GM19438 (cell line): ENCODE data around the gene FILIP1L.
"Not testable (repeated sequence)": the region's sequence is repeated elsewhere in the genome, so short reads cannot be mapped to it uniquely, and the experiment has no call there.

Source experiments
- ATAC-seq: cut with Tn5 transposase; IDR thresholded peaks from one replicate; pipeline ENCODE4 v1.9.1; 2021; ENCODE audit warnings: low read depth; ENCODE audit not compliant: unreplicated experiment

The FILIP1L gene

DNA sequence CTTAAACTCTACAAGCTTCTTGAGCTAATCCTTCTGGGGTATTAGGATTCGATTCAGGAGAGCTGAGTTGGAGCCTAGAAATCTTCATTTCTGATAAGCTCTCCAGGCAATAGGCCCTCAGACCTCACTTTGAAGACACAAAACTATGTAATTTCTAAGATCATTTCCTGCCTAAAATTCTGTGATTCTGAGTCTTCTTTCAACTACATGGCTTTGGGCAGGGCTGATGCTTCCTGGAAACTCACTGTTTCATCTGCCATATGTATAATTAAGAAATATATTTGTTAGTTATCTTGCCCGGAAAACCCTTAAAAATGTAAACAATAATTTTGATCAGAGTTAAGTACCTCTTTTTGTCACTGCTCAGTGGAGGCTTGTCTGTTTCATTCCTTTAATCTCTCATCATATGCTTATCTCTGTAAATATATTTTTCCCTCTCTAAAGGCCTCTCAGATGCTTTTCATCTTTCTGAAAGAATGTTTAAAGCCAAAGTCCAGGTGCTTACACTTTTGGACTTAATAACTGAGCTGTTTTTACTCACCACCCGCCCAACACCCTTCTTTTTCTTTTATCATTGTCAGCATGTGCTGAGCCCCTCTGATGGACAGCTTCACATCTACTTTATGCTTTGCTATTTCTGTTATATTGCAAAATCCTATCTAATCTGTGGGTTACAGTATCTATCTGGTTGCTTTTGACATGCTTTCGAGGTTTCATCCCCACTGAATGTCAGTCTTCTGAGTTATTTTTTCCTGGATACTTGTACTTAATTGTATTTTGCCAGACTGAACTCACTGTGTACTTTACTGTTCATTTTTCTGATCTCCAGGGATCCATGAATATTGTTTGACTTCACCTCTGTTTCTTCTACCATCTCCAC lies 38.2 kb downstream of the FILIP1L start:
- ATAC-seq, result no peak

DNA sequence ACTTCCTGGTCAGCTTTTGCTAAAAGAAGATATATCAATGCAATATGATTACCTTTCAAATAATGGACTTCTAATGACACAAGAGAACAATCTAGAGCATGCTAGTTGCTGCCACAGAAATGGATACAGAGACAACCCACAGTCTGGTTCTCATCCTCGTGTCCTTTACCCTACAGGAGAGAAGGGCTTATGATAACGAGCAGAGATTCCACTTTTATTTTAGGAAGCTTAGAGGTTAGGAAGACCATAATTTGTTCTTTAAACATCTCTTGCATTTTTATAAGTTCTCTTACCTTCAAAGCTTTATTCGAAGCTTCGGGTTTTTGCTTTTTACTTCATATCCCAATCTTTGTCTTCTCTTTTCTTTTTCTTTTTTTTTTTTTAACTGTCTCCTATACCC lies 39.1 kb downstream of the FILIP1L start:
- no peak for ATAC-seq

DNA sequence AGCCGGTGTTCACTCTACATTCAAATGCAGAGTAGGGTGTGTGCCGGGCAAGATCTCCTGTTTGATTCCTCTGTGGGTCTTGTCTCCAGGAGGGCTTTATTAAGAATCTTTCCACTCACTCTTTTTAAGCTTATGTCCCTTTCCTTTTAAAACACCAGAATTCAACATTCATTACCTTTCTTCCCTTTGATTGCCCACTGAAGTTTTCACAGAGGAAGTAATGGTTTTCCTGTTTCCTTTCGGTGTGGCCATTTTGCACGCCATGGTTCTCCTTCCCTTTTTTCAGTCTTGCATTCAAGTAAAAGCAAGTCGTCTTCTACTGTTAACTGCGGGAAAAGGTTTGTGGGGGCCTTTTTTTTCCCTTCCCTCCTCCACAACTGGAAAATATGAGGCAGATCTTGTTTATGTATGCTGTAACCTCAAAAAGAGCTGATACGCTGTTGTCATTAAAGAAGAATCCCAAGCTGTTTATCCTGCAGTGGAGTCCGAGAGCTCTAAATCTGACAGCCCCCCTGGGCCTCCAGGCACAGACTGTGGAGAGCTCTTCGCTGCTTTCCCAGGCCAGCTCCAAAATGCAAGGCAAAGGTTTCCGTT lies 40.5 kb downstream of the FILIP1L start:
- ATAC-seq, result no peak

DNA sequence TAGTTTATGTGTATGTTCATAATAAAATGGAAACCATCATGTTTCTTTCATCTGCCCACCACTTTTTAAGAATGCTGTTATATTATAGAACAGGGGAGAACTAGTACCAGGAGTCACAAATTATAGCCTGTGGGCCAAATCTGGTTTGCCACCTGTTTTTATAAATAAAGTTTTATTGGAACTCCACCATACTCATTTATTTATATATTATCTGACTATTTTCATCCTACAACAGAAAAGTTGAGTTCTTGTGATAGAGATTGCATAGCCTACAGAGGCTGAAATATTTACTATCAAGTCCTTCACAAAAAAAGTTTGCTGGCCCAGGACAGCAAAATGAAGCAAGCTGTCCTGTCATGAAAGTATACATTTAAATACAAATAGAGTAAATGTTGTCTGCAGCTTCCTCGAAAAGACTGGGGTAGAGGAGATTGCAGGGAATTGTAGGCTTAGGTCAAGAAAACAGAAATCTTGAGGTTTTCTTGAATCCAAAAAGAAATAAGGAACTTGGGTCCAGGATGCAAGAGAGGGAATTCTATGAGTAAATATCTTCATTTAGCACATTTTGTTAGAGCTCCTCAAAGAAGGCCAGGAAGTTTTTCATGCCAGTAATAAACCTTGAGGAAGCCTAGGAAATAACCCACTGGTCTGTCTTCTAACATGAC lies 41.1 kb downstream of the FILIP1L start:
- ATAC-seq, result no peak

DNA sequence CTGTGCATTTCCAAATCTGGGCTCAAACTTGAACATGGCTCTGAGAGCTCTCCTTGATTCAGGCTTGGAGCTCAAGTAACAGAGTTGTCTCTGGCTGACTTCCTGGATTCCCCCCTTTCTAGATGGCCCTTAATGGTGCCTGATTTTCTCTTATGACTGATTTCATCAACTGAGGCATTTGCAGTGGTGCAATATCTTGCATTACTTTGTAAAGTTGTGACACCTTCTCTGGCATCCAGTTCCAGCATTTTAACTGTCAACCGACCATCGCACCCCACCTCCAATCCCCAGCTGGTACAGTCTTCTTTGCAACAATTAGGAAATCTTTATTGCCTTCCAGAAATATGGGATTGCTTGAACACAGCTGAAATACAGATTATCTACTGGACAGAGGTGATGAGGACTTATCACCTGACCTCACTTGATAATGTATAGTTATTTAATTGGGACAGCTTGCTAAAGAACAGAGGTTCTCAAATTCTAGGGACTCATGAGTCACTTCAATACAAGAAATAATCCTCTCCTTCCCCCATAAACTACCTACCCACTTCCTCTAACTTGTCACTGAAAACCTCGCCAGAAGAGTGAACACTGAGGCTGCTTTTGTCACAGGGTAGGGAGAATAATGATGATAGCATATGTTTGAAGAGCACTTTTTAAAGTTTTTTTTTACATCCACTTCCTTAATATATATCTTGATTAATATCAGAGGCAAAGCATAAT lies 41.8 kb downstream of the FILIP1L start:
- no peak for ATAC-seq

DNA sequence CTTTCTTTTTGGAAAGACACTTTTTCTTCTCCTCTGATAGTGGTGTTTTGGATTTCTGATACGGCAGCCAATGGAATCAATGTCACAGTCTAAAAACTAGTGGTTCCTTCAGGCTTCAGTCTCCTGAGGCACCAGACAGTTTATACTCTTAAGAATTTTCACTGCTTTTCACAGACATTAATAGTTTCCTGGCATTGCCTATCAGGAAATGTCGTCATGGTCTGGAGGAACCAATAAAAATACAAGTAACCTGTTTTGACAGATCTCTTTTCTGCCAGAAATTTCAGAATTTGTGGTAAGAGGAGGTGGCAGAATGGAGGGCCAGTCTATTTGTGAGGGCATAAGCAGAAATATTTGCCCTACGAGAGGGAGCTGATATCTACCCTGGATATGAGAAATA lies 44.8 kb downstream of the FILIP1L start:
- ATAC-seq, result no peak

DNA sequence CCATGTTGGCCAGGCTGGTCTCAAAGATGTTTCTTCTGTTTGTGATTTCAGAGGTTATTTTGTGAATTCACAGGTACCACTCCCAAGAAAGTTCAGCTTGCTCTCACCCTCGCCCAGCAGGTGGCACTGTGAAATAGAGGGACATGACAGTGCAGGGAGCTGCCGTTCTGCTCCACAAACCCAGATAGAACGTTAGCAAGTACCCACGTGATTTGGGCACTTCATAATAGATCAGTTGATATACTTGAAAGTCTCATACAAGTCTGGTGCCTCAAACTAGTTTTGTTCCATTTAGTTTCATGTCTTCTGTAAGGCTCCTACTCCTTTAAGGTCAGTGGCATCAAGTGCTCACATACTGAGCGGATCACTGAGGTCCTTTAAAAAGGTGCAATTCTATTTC lies 45.5 kb downstream of the FILIP1L start:
- no peak for ATAC-seq

DNA sequence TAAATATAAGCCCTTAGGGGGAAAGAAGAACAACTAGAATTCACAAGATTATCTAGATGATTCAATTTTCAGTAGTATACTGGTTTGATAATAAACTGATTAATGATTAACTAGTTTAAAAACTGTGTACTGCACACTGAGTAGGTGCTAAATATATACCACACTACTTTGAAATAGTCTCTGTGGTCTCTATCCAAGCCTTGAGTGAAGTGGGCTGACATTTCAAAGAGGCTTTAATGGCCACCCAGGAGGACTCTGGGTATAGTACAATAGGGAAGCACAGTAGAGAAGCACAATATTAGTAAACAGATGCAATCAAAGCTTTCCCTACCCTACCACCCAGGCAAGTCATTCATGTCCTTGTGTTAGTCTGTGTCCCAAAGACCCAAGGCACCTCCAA lies 46.7 kb downstream of the FILIP1L start:
- ATAC-seq, result no peak

DNA sequence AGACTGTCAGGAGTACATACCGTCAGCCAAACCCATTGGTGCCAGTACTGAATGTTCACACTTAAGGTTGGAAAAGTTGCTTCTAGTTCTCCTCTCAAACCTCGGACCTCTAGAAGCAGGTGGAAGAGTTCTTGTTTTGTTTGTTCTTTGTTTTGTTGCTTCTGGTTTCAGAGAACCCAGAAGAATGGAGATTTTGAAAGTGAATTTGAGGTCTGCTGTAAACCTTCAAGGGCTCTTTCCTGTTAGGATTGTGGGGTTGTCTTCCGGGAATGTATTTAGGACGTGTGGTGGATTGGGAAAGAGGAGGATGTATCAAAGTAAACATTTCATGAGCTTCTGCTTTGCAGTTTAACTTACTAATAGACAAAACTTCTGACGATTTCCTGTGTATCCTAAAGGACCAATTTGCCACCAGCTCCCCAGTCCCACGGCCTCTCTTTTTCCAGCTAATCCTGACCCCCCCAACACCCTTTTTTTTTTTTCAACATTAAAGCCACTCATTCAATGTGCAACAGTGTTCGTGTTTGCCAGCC lies 50.3 kb downstream of the FILIP1L start:
- no peak for ATAC-seq

DNA sequence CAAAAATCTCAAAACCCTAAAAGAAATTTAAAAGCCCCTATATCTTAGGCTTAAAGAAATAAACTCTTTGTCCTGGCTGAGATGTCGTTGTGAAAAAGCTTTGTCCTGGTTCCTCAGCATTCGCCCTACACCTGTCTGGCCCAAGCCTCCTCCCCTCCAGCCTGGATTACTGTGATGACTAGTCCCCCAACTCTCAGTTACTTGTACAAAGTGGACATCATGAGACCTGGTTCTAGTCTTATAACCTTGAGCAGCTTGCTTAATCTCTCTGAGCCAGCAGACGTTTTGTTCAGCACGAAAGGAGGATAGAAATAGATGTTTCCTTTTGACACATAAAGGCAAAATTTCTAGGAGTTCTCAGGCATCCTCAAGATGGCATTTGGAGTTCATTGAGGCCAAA lies 51.6 kb downstream of the FILIP1L start:
- ATAC-seq, result no peak

DNA sequence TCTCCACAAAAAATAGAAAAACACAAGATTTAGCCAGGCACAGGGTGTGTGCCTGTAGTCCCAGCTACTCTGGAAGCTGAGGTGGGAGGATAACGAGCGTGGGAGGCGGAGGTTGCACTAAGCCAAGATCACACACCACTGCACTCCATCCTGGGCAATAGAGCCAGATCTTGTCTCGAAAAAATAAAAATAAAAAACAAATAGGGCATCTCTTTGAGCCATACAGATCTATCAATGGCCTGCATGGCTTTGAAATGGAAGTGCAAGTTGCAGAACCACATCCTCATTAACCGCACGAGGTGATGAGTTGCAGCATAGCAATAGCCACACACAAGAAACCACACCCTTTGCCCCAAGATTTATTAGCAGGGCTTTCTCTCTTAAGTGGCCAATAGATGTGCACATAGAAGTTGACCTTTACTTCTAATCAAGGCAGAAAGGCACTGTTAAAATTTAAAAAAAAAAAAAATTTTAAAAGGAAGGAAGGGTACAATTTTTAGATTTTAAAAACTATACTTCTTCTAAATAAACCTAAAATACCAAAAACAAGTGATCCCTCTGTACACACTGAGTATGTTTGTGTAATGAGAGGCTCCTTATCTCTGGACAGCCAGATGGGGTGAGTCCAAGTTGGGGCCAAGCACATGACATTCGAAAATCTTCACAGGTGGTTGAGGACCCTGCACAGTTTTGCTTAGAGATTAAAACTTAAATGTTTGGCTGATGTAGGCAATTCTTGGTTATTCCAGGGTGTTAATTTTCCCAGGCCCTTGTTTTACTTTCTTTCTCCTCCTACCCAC lies 53.4 kb downstream of the FILIP1L start:
- ATAC-seq, result no peak

DNA sequence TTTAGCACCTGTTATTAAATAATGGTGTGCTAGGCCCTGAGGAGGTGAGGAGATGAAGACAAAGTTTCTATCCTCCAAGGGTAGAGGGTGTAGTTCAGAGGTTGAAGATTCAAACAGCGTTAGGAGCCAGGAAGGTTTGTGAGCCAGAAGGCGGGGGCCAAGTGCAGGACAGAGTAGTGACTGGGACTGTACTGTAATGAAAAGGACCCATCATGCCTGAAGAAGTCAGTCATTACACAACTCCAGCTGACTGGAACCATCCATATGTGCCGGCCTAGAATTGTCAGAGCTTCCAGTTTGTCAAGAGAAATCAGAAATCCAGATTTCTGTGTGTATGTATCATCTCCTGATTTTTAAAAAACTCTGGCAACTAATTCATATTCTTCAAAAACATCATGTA lies 54.8 kb downstream of the FILIP1L start:
- ATAC-seq, result no peak

DNA sequence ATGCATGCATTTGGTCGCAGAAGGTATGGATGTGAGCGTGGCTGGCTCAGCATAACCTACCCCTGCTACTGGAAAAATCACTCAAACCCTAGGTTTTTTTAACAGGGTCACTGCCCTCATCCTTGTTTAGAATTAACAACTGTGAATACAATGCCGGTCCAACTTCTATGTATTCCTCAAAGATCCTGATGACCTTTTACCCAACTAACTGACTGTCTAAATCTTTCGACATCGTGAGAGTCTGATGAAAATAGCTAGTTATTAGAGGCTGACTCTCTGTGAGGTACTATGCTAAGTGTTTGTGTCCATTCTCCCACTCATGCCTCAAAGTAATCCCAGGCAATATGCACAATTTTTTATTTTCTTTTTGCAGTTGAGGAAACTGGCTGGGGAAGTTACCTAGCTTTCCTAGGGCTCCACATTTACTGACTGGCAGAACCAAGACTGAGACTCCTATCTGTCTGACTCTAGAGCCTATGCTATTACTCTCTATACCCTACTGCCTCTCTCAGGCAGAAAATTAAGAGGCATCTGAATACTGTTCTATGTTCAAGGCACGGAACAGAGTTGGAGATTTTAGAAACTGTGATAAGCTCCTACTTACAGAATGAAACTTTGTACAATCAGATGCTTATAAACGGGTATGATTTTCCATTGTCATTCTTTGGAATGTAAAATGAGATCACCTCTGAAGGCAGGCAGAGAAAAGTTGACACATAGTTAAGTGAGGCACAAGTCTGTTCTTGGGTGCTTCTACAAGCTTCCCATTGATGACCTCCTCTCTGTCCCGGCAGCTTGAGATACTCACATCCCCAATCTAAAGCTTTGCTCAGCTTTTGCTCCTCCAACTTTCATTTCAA lies 56.4 kb downstream of the FILIP1L start:
- no peak for ATAC-seq

DNA sequence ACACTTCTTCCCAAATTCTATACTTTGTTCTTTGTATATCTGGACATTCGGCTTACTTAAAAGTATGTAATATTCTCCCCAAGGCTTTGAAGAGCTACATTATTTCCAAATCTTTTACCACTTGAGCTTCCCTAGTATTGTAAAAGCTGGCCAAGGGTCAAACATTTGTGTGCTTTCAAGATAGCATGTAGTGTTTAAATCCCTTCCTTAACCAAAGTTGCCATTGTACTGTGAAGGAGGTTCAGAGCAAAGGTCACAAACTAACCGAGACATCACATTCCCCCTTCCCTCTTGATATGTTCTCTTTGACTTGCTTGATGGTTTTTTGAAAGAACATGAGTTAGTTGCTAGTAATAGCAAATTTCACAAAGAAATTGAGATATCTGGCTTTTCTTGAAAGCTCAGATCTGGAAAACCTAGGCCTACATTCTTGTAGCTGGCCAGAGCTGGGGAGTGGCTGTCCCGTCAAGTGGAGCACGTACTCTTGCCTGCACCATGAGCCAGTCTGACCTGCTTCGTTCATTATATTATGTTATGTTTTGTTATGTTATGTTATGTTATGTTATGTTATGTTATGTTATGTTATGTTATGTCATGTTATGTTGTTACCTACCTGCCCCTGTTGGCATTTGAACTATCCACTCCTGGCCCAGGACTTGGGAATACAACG lies 60.2 kb downstream of the FILIP1L start:
- no peak for ATAC-seq

DNA sequence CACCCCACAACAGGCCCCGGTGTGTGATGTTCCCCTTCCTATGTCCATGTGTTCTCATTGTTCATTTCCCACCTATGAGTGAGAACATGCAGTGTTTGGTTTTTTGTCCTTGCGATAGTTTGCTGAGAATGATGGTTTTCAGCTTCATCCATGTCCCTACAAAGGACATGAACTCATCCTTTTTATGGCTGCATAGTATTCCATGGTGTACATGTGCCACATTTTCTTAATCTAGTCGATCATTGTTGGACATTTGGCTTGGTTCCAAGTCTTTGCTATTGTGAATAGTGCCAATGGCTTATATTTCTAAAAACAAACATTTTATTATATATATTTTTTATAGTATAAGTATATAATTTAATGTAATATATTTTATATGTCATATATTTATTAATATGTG lies 62.8 kb downstream of the FILIP1L start:
- not testable (repeated sequence) for ATAC-seq

DNA sequence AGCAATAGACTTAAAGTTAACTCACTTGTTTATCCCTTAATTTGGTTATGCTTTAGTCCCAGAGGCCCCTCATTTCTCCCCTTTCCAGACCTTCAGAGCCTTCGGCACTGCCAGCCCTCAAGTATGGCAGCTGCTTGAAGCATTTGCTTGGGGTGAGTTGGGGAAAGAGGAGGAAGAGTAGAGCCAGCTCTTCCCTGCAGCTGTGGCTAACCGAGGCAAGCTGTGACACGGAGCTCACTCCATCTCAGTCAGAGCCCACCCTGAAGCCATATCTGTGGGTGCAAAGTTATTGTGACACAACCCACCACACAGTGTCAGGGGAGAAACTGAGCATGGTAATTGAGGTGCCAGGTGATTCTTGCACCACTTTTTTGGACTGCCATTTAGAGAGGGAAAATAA lies 66.1 kb downstream of the FILIP1L start:
- ATAC-seq, result no peak

DNA sequence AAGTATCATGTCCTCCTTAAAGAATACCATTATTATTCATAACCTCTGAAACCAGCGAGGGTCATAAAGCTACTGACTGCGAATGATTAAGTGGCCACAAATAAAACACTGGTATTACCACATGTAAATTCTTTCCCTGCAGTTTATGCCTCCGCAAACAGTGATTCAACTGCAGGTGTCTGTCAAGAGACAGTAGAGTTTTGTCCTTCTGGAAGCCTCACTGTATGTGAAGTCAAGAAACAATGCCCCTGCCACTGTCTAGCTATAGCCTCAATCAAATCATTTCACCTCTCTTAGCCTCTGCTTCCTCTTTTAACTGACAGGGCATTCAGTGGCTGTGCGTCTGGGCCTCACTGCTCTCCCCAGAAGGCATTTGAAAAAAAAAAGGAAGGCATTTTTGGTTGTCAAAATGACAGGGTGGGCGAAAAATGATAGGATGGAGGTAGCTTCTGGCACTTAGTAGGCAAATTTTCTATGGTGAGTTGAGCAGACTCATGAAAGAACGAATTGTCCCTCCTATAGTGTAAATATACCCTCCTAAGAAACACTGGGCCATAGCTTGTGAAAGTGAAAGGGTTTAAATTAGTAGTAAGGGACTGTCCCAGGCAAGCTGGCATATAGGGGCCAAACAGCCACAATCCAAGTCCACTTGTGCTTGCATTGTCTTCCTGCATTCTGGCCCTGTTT lies 66.7 kb downstream of the FILIP1L start:
- ATAC-seq, result peak; percentile 72

DNA sequence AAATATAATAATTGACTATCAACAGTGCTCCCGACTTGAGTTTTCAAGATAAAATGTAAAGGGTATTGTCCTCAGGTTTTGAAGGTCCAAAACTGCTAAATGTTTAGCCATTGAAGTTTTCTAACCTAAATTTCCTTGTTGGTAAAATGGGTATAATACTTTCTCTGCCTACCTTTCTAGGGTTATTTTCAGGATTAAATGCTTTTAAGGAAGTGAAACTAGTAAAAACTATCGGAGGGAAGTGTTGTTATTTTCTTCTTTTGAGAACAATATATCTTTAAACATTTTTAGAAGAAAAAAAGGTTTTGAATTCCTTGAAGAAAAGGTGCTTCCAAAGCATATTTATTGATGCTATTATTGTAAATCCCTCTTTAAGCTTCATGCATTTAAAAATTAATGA lies 67.3 kb downstream of the FILIP1L start:
- ATAC-seq, result no peak
